BE2C (cell line): Measurements from ENCODE around the gene MSH3.
"Not testable (repeated sequence)": the region's sequence is repeated elsewhere in the genome, so short reads cannot be mapped to it uniquely, and the experiment has no call there.

Experiments
- DNase-seq: peaks from one replicate; pipeline ENCODE4 v3.0.0-alpha.2; 2020
- H3K27me3 ChIP-seq: fragments of 250-450 bp; sonication (Bioruptor Pico); 2 replicates; pipeline ENCODE4 v1.5.1; 2020; ENCODE audit warnings: mild to moderate bottlenecking
- H3K36me3 ChIP-seq: fragments of 250-450 bp; sonication (Bioruptor Pico); 2 replicates; pipeline ENCODE4 v1.5.1; 2020; ENCODE audit warnings: mild to moderate bottlenecking
- H3K4me1 ChIP-seq: fragments of 250-450 bp; sonication (Bioruptor Pico); 2 replicates; pipeline ENCODE4 v1.5.1; 2020
- H3K4me3 ChIP-seq: 2 replicates; pipeline ENCODE4 v1.5.1; 2011; ENCODE audit warnings: low read depth, low read length
- H3K9me3 ChIP-seq: fragments of 250-450 bp; sonication (Bioruptor Pico); 2 replicates; pipeline ENCODE4 v1.5.1; 2020
- CTCF ChIP-seq: IDR thresholded peaks from 2 replicates; pipeline ENCODE4 v1.5.1; 2012; ENCODE audit warnings: mild to moderate bottlenecking, low read depth, low read length

MSH3 gene

GRCh38 chr5:80784451-80784850 lies 130.0 kb downstream of the MSH3 start:
- H3K4me3 ChIP-seq: no peak overlapping the region
- no peaks in the 10 kb centered on the region for H3K36me3 ChIP-seq
- no peaks in the 10 kb centered on the region for H3K9me3 ChIP-seq
- H3K27me3 ChIP-seq: no peaks in the 10 kb centered on the region
- no peaks in the 10 kb centered on the region for H3K4me1 ChIP-seq
- no peak for TF ChIP-seq CTCF
- DNase-seq: no peak

DNA sequence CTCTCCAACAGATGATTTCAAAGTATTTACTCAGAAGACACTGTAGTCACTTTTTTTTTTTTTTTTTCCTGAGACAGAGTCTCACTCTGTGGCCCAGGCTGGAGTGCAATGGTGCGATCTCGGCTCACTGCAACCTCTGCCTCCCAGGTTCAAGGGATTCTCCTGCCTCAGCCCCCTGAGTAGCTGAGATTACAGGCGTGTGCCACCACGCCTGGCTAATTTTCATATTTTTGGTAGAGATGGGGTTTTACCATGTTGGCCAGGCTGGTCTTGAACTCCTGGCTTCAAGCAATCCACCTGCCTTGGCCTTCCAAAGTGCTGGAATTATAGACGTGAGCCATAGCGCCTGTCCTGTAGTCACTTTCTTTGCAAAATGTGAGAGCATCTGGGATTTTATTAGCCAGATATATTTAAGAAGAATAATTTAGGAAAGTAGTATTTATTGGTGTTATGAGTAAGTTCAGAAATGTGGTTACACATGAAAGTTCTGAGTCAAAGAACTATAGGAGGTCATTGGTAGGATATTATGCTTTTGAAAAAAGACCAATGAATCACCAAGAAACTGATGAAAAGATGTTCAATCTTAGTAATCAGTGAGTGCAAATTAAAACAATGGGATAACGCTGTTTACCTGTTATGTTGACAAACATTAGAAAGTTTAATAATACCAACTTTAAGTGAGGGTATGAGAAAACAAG lies 135.0 kb downstream of the MSH3 start:
- not testable (repeated sequence) for H3K4me3 ChIP-seq, H3K9me3 ChIP-seq, H3K4me1 ChIP-seq, DNase-seq, H3K27me3 ChIP-seq, H3K36me3 ChIP-seq

DNA sequence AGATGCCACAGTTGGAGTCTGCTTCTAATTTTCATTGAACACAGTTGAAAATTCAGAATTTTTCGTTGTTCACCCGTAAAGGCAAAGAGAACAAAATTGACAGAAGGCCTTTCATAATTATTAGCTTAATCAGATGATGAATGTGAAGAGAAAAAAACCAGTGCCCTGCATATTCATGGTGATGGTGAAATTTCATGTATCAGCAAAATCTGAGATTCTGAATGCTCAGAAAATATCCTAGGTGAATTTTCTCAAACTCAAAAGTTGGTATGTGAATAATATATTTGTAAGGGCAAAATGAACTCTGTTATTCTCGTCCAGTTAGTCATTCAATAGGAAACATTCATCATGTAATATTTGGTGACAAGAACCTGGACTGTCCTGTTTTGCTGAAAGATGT lies 136.2 kb downstream of the MSH3 start:
- Histone ChIP-seq H3K36me3 (peaks cover 7% of the 10 kb centered on the region; the same call in 1 of the 2 replicates), H3K4me3 (no peak overlapping the region), H3K9me3 (no peaks in the 10 kb centered on the region), H3K4me1 (no peaks in the 10 kb centered on the region), H3K27me3 (no peaks in the 10 kb centered on the region)
- no peak for TF ChIP-seq CTCF
- no peak for DNase-seq

- TF ChIP-seq CTCF: no peak
- no peaks in the 10 kb centered on the region for H3K4me1 ChIP-seq
- H3K27me3 ChIP-seq: no peaks in the 10 kb centered on the region
- peaks cover 7% of the 10 kb centered on the region; the same call in 1 of the 2 replicates for H3K36me3 ChIP-seq
- DNase-seq: no peak
- H3K4me3 ChIP-seq: no peak overlapping the region
- no peaks in the 10 kb centered on the region for H3K9me3 ChIP-seq
Observed at GRCh38 chr5:80793354-80793753, 138.9 kb downstream of the MSH3 start.

DNA sequence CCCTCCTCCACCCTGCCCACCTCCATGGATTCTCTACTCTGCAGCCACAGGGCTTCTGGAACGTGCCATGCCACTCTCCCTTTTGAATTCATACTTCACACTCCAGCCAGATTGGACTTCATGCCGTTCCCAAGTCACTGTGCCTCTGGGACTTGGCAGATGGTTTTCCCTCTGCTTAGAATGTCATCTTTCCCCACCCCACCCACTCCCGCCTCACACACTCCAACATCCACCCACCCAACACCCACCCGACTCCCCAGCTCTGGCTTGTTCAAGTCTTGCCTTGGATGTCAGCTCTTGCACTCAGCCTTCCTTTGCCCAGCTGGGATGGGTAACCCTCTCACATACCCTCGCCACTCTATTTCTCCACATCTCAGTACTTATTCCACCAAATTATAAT lies 142.4 kb downstream of the MSH3 start:
- Histone ChIP-seq H3K4me1 (no peaks in the 10 kb centered on the region), H3K36me3 (peaks cover 7% of the 10 kb centered on the region; the same call in 1 of the 2 replicates), H3K4me3 (no peak overlapping the region), H3K9me3 (no peaks in the 10 kb centered on the region), H3K27me3 (no peaks in the 10 kb centered on the region)
- no peak for DNase-seq
- no peak for TF ChIP-seq CTCF

GRCh38 chr5:80797428-80798024 lies 143.1 kb downstream of the MSH3 start:
- Histone ChIP-seq H3K4me1 (no peaks in the 10 kb centered on the region), H3K36me3 (peaks cover 7% of the 10 kb centered on the region; the same call in 1 of the 2 replicates), H3K4me3 (no peak overlapping the region), H3K27me3 (no peaks in the 10 kb centered on the region), H3K9me3 (no peaks in the 10 kb centered on the region)
- DNase-seq: no peak
- no peak for TF ChIP-seq CTCF
